Keratinocyte (primary cell): ENCODE data around the gene HCST.

Experiments used
- CTCF ChIP-seq, 3 experiments: IDR thresholded peaks in 1 of 3; conservative IDR thresholded peaks in 1 of 3; optimal IDR thresholded peaks in 1 of 3; 2 replicates in 2 of 3; 3 replicates in 1 of 3; pipeline versions ENCODE3 to v1.5.1; 2011; ENCODE audit warnings: low read length in 3 of 3, mild to moderate bottlenecking in 3 of 3, moderate library complexity in 2 of 3, control low read depth in 1 of 3, inconsistent platforms in 1 of 3; ENCODE audit not compliant: insufficient read depth in 2 of 3; ENCODE audit errors: extremely low read depth in 1 of 3
- EZH2 ChIP-seq: IDR thresholded peaks from one replicate; pipeline ENCODE4 v1.6.1; 2012; ENCODE audit warnings: inconsistent platforms, mild to moderate bottlenecking, low read length, moderate library complexity

- TF ChIP-seq EZH2 (no peak), CTCF (optimal IDR thresholded peaks at IDR 0.05 in 1 of 3, IDR thresholded peaks at IDR 0.05 in 1 of 3, conservative IDR thresholded peaks at IDR 0.05 in 1 of 3; ENCODE audit: extremely low read depth in 1 of 3, insufficient read depth in 2 of 3, low read length in 3 of 3) (no peak)
These were observed 17.0 kb upstream of the HCST start for GRCh38 chr19:35885225-35885738.
